ENCODE measurements around the gene SNN.

Gene SNN

DNA sequence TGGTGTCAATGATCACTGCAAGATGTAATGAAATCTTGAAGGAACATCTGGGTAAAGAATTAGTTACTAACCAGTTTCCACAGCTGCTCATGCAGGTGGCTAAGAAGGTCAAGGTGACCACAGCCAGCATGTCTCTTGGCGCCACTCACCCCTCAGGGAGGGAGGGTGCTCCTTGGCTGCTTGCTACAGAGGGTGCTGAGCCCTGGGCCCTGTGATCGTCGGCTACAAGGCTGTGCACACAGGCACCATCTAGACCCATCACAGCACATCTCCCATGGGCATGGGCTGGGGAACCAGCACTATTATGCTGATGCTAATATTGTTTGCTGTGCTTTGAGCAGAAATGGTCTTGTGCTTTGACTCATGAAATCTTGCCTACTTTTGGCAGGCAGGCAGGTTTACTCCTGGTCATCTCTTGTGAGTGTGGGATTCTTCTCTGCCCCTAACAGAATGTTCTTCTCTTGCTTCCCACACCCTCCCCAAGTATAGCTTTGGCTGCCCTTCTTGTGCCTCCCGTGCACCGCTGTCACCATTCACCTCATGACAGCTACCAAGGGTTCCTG is 38.0 kb downstream of the SNN start:
- FAIRE-seq, result no peak

DNA sequence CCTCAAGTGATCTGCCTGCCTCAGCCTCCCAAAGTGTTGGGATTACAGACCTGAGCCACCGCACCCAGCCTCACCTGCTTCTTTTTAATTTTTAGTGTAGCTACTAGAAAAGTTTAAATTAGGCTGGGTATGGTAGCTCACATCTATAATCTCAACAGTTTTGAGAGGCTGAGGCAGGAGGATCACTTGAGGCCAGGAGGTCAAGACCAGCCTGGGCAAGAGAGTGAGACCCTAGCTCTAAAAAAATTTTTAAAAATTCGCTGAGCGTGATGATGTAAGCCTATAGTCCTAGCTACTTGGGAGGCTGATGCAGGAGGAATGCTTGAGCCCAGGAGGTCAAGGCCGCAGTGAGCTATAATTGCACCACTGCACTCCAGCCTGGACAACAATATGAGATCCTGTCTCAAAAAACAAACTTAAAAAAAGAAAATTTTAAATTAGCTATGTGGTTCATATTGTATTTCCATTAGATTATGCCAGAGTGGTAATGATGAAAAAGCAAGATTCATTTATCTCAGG is 39.5 kb downstream of the SNN start:
- FAIRE-seq (no peak), DNase-seq (ENCODE audit: insufficient read length, low spot score) (no peak)
- no peak for TF ChIP-seq POU2F2 (IDR thresholded peaks at IDR 0.05; ENCODE audit: low read depth, low read length)
- TF ChIP-seq POLR2A (IDR thresholded peaks at IDR 0.05; ENCODE audit: low read depth, low read length), result no peak

More for the DNA sequence above, 38.0 kb downstream of the SNN start:
- TF ChIP-seq POU2F2 (IDR thresholded peaks at IDR 0.05; ENCODE audit: low read depth, low read length), result no peak
- no peak for TF ChIP-seq TAF1 (IDR thresholded peaks at IDR 0.05; ENCODE audit: low read depth, low read length)
- TF ChIP-seq POLR2AphosphoS5 (IDR thresholded peaks at IDR 0.05; ENCODE audit: low read depth, low read length), result no peak
- no peak for TF ChIP-seq PAX5 (IDR thresholded peaks at IDR 0.05; ENCODE audit: insufficient read depth, low read length, severe bottlenecking)
- no peak for TF ChIP-seq SPI1 (IDR thresholded peaks at IDR 0.05; ENCODE audit: low read depth, low read length)
- no peak for TF ChIP-seq POLR2A (IDR thresholded peaks at IDR 0.05; ENCODE audit: low read depth, low read length)
- DNase-seq (ENCODE audit: insufficient read length, low spot score), result no peak

DNA sequence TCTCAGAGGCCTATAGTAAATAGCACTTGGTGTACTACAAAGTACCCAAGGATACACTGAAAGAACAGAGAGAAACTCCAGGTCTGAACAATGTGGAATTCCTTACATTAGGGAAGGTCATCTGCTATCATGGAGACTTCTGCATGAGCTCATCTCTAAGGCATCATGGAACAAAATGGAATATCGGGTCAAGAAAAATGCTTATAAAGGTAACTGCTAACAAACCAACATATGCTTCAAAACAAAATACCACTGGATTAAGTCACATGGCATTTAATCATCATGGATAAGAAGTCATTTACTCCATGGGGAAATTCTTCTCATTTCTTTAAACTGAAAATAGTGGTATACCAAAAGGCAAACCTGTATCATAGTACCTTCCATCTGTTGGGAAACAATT is 40.2 kb downstream of the SNN start:
- no peak for FAIRE-seq

DNA sequence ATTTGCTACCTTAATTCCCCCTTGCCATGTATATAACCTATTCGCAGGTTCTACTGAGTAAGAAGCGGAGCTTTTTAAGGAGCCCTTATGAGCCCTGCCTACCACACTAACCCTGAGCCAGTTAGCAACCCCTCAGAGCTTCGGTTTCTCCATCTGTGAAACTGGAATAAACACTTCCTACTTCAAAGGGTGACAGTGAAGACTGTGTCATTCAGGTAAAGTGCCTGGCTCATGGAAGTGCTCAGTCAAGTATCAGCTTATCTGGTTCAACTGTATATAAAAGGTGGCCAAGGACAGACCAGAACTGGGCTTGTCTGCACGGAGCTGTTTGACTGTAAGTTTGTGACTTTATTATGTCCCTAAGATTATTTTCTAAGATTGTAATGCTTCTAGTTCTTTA is 43.4 kb downstream of the SNN start:
- no peak for FAIRE-seq
- TF ChIP-seq PAX5 (IDR thresholded peaks at IDR 0.05; ENCODE audit: insufficient read depth, low read length, severe bottlenecking) (no peak), TAF1 (IDR thresholded peaks at IDR 0.05; ENCODE audit: low read depth, low read length) (no peak), POLR2A (IDR thresholded peaks at IDR 0.05; ENCODE audit: low read depth, low read length) (no peak), POU2F2 (IDR thresholded peaks at IDR 0.05; ENCODE audit: low read depth, low read length) (no peak), SPI1 (IDR thresholded peaks at IDR 0.05; ENCODE audit: low read depth, low read length) (no peak), POLR2AphosphoS5 (IDR thresholded peaks at IDR 0.05; ENCODE audit: low read depth, low read length) (no peak)
- DNase-seq (ENCODE audit: insufficient read length, low spot score), result no peak

More for the DNA sequence above, 40.2 kb downstream of the SNN start:
- no peak for TF ChIP-seq SPI1 (IDR thresholded peaks at IDR 0.05; ENCODE audit: low read depth, low read length)
- no peak for TF ChIP-seq POU2F2 (IDR thresholded peaks at IDR 0.05; ENCODE audit: low read depth, low read length)
- TF ChIP-seq PAX5 (IDR thresholded peaks at IDR 0.05; ENCODE audit: insufficient read depth, low read length, severe bottlenecking), result no peak
- no peak for TF ChIP-seq POLR2A (IDR thresholded peaks at IDR 0.05; ENCODE audit: low read depth, low read length)
- no peak for TF ChIP-seq TAF1 (IDR thresholded peaks at IDR 0.05; ENCODE audit: low read depth, low read length)
- TF ChIP-seq POLR2AphosphoS5 (IDR thresholded peaks at IDR 0.05; ENCODE audit: low read depth, low read length), result no peak
- no peak for DNase-seq (ENCODE audit: insufficient read length, low spot score)

DNA sequence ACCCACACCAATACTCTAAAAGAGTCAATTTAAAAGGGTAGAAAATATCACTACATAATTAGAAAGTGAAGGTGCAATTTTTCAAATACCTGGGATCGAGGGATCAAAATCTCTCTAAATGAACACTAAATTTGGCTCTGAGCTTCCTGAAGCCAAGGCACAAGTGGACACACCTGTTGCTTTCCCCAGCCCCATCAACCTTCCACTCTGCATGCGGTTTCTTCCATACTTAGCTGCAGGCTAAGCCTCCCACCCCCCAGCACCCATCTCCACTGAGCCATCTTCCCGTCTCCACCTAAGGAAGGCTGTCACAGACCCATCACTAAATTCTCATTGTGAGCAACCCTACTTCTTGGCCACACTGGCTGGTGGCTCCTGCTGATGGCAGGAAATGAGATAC is 43.9 kb downstream of the SNN start:
- FAIRE-seq (no peak), DNase-seq (ENCODE audit: insufficient read length, low spot score) (no peak)
- TF ChIP-seq POLR2AphosphoS5 (IDR thresholded peaks at IDR 0.05; ENCODE audit: low read depth, low read length), result no peak

DNA sequence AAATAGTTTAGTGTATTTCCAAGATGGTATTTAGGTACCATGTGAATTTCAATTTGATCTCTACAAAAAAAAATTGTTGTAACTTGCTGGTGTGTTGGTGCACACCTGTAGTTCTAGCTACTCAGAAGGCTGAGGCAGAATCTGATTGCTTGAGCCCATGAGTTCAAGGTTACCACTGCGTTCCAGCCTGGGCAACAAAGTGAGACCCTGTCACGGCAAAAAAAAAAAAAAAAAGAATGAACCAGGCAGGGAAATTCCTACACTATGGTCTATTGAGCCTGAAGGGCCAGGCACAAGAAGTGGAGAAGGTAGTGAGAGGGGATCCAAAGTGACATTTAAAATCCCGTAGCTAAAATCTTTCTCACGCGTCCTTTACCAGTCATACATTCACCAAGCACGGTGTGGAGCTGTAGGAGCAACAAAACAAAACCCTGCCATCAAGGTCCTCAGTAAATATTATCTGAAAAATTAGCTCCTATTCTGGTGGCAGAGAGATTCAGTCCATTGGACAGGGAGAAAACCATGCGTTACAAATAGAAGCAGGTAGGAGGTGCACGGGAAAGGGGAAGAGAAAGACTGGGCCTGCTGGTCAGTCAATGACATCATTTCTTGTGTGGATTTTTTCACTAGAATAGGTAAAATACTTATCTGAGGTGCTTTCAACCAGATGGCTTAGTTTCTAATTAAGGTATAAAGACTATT is 47.1 kb downstream of the SNN start:
- no peak for FAIRE-seq
- TF ChIP-seq TAF1 (IDR thresholded peaks at IDR 0.05; ENCODE audit: low read depth, low read length), result no peak
- TF ChIP-seq SPI1 (IDR thresholded peaks at IDR 0.05; ENCODE audit: low read depth, low read length), result peak; percentile 81
- no peak for DNase-seq (ENCODE audit: insufficient read length, low spot score)

DNA sequence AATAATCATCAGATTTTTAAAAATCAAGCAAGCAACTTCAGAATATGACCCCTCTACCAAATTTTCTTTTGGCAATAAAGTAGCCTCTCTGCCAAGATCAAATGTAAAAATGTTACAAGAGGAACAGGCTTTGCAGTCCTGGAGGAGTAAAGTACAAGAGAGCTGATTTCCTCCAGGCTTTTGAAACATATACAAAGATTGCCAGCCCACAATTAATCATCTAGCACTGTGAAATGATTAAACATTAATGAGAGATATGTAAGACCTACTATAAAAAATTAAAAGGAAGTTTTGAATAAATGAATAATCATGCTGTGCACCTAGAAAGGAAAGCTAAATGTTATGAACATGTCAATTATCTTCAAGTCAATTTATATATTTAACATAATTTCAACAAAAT is 48.1 kb downstream of the SNN start:
- TF ChIP-seq SPI1 (IDR thresholded peaks at IDR 0.05; ENCODE audit: low read depth, low read length) (no peak), POLR2A (IDR thresholded peaks at IDR 0.05; ENCODE audit: low read depth, low read length) (no peak), POLR2AphosphoS5 (IDR thresholded peaks at IDR 0.05; ENCODE audit: low read depth, low read length) (no peak), TAF1 (IDR thresholded peaks at IDR 0.05; ENCODE audit: low read depth, low read length) (no peak), PAX5 (IDR thresholded peaks at IDR 0.05; ENCODE audit: insufficient read depth, low read length, severe bottlenecking) (no peak), POU2F2 (IDR thresholded peaks at IDR 0.05; ENCODE audit: low read depth, low read length) (no peak)
- DNase-seq (ENCODE audit: insufficient read length, low spot score) (no peak), FAIRE-seq (no peak)

DNA sequence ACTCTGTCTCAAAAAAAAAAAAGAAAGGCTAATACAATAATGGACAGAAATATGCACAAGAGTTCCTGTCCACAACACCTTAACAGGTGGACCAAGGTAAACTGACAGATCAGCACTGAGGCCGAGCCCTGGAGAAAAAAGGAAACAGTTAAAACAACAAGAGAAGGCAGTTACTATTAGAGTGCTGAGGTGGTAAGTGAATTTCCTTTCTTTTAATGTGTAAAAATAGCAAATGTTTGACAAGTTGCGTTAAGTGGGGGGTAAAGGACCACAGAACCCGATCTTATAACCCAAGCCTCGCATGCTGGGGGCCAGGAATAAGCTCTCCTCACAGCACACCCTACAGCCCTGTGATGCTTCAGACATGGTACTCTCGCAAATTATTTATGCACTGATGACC is 49.6 kb downstream of the SNN start:
- TF ChIP-seq TAF1 (IDR thresholded peaks at IDR 0.05; ENCODE audit: low read depth, low read length) (no peak), POU2F2 (IDR thresholded peaks at IDR 0.05; ENCODE audit: low read depth, low read length) (no peak), SPI1 (IDR thresholded peaks at IDR 0.05; ENCODE audit: low read depth, low read length) (no peak), PAX5 (IDR thresholded peaks at IDR 0.05; ENCODE audit: insufficient read depth, low read length, severe bottlenecking) (no peak), POLR2A (IDR thresholded peaks at IDR 0.05; ENCODE audit: low read depth, low read length) (no peak), POLR2AphosphoS5 (IDR thresholded peaks at IDR 0.05; ENCODE audit: low read depth, low read length) (no peak)
- DNase-seq (ENCODE audit: insufficient read length, low spot score) (no peak), FAIRE-seq (no peak)

DNA sequence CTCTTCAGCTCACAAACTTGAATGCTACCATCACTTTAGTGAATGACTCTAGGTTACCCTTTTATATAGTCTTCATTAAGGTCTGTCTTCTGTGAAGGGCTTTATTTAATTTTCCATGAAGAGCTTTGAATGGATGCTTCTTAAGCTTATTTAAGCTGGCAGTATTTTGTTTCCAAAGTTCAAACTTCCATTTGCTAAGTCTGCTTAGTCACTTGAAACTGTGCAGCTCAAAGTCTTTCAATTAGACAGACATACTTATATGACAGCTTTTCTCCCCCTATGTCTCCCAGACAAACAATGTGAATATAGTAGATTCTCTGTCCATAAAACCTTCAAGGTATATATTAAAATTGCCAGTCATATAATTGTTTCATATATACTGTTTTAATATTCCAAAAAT is 50.9 kb downstream of the SNN start:
- DNase-seq (ENCODE audit: insufficient read length, low spot score) (no peak), FAIRE-seq (no peak)
- no peak for TF ChIP-seq POU2F2 (IDR thresholded peaks at IDR 0.05; ENCODE audit: low read depth, low read length)
- no peak for TF ChIP-seq POLR2A (IDR thresholded peaks at IDR 0.05; ENCODE audit: low read depth, low read length)
- TF ChIP-seq PAX5 (IDR thresholded peaks at IDR 0.05; ENCODE audit: insufficient read depth, low read length, severe bottlenecking), result no peak
- no peak for TF ChIP-seq POLR2AphosphoS5 (IDR thresholded peaks at IDR 0.05; ENCODE audit: low read depth, low read length)
- TF ChIP-seq TAF1 (IDR thresholded peaks at IDR 0.05; ENCODE audit: low read depth, low read length), result no peak

DNA sequence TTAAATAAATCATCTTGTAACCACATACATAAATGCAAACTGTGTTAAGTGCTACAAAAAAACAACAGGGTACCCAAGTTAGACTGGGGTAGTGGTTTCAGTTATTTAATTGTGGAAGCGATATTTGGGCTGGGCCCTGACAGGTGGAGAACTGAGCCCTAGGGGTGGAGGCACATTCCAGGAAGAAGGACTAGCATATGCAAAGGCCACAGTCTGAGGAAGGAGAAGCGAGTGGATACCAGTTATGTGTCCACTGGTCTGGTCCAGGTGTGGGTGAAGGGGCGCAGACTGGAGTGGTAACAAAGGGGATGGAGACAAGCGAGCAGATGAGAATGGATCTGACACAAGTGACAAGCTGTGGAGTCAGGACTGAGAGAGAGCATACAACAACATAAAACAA is 51.5 kb downstream of the SNN start:
- FAIRE-seq (no peak), DNase-seq (ENCODE audit: insufficient read length, low spot score) (no peak)
- TF ChIP-seq SPI1 (IDR thresholded peaks at IDR 0.05; ENCODE audit: low read depth, low read length) (no peak), POLR2A (IDR thresholded peaks at IDR 0.05; ENCODE audit: low read depth, low read length) (no peak), POLR2AphosphoS5 (IDR thresholded peaks at IDR 0.05; ENCODE audit: low read depth, low read length) (no peak), PAX5 (IDR thresholded peaks at IDR 0.05; ENCODE audit: insufficient read depth, low read length, severe bottlenecking) (no peak), POU2F2 (IDR thresholded peaks at IDR 0.05; ENCODE audit: low read depth, low read length) (no peak), TAF1 (IDR thresholded peaks at IDR 0.05; ENCODE audit: low read depth, low read length) (no peak)
